ENCODE measurements around the gene FPR2.

Gene FPR2

DNA sequence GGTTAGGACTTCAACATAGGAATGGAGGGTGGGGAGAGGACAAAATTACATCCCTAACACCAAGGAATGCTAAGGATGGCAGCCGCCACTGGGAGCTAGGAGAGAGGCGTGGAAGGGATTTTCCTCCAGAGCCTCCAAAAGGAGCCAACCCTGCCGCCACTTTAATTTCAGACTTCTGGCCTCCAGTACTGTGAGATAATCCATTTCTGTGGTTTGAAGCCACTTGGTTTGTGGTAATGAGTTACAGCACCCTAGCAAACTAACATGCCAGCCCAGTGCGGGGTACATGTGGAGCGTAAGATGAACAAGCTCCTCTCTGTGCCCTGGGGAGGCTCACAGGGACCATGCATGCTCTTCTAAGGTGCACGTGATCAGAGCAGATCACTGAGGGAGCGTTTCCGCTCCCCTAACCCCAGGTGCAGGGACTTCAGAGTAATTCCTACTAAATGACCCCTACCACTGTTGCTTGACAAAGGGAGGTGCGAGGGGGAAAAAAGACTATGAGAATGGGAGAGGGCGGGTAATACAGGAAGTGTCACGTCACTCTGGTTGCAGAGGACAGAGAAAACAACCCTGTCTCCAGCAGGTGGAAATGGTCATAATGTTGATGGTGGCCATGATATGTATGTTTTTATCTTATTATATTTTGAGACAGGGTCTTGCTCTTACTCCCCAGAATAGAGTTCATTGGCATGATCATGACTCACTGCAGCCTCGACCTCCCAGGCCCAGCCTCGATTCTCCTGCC is 21.3 kb upstream of the FPR2 start:
- Histone ChIP-seq H3K27ac (ENCODE audit: poor library complexity, severe bottlenecking) (no peak overlapping the region), H3K27me3 (ENCODE audit: insufficient read depth, poor library complexity, severe bottlenecking) (peaks cover 5% of the 10 kb centered on the region), H3K4me3 (ENCODE audit: severe bottlenecking) (no peak overlapping the region), H3K9me3 (ENCODE audit: severe bottlenecking) (no peaks in the 10 kb centered on the region), H3K36me3 (ENCODE audit: low read depth) (no peaks in the 10 kb centered on the region), H3K4me1 (ENCODE audit: insufficient read depth, poor library complexity, severe bottlenecking) (no peaks in the 10 kb centered on the region)
- no peak for ATAC-seq (ENCODE audit: low read depth)
- no peak for DNase-seq (ENCODE audit: low spot score)
- TF ChIP-seq, protein P1, sequence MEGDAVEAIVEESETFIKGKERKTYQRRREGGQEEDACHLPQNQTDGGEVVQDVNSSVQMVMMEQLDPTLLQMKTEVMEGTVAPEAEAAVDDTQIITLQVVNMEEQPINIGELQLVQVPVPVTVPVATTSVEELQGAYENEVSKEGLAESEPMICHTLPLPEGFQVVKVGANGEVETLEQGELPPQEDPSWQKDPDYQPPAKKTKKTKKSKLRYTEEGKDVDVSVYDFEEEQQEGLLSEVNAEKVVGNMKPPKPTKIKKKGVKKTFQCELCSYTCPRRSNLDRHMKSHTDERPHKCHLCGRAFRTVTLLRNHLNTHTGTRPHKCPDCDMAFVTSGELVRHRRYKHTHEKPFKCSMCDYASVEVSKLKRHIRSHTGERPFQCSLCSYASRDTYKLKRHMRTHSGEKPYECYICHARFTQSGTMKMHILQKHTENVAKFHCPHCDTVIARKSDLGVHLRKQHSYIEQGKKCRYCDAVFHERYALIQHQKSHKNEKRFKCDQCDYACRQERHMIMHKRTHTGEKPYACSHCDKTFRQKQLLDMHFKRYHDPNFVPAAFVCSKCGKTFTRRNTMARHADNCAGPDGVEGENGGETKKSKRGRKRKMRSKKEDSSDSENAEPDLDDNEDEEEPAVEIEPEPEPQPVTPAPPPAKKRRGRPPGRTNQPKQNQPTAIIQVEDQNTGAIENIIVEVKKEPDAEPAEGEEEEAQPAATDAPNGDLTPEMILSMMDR (IDR thresholded peaks at IDR 0.05; ENCODE audit: poor library complexity, severe bottlenecking): no peak

DNA sequence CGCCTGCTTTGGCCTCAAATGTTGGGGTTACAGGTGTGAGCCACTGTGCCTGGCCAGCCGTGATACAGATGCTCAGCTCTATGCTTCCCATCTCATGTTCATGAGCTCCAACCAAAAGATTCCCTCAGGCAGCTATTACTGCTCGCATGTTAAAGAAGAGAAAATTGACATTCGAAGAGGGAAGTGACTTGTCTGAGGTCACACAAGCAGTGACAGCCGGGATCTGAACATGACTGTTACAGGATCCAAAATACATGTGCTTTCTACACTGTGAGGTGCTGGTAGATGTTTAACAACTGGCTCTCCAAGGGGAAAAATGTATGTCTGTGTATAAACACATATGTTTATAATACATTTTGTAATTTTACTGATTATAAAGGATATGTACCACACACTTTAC is 20.6 kb upstream of the FPR2 start:
- no peaks in the 10 kb centered on the region for H3K36me3 ChIP-seq (ENCODE audit: low read depth)
- peaks cover 5% of the 10 kb centered on the region for H3K27me3 ChIP-seq (ENCODE audit: insufficient read depth, poor library complexity, severe bottlenecking)
- ATAC-seq (ENCODE audit: low read depth) (no peak), DNase-seq (ENCODE audit: low spot score) (no peak)
- no peak overlapping the region for H3K27ac ChIP-seq (ENCODE audit: poor library complexity, severe bottlenecking)
- H3K4me3 ChIP-seq (ENCODE audit: severe bottlenecking): no peak overlapping the region
- H3K4me1 ChIP-seq (ENCODE audit: insufficient read depth, poor library complexity, severe bottlenecking): no peaks in the 10 kb centered on the region
- TF ChIP-seq, protein P1 (IDR thresholded peaks at IDR 0.05; ENCODE audit: poor library complexity, severe bottlenecking): no peak
- no peaks in the 10 kb centered on the region for H3K9me3 ChIP-seq (ENCODE audit: severe bottlenecking)

GRCh38 chr19:51742789-51743188 is 18.2 kb upstream of the FPR2 start:
- H3K4me1 ChIP-seq (ENCODE audit: insufficient read depth, poor library complexity, severe bottlenecking): no peaks in the 10 kb centered on the region
- DNase-seq (ENCODE audit: low spot score): no peak
- no peaks in the 10 kb centered on the region for H3K36me3 ChIP-seq (ENCODE audit: low read depth)
- no peak overlapping the region for H3K27ac ChIP-seq (ENCODE audit: poor library complexity, severe bottlenecking)
- ATAC-seq (ENCODE audit: low read depth): no peak
- no peaks in the 10 kb centered on the region for H3K9me3 ChIP-seq (ENCODE audit: severe bottlenecking)
- no peaks in the 10 kb centered on the region for H3K27me3 ChIP-seq (ENCODE audit: insufficient read depth, poor library complexity, severe bottlenecking)
- no peak overlapping the region for H3K4me3 ChIP-seq (ENCODE audit: severe bottlenecking)
- TF ChIP-seq, protein P1 (IDR thresholded peaks at IDR 0.05; ENCODE audit: poor library complexity, severe bottlenecking): no peak

GRCh38 chr19:51743405-51743804 is 17.6 kb upstream of the FPR2 start:
- H3K27me3 ChIP-seq (ENCODE audit: insufficient read depth, poor library complexity, severe bottlenecking): no peaks in the 10 kb centered on the region
- no peaks in the 10 kb centered on the region for H3K9me3 ChIP-seq (ENCODE audit: severe bottlenecking)
- no peak overlapping the region for H3K4me3 ChIP-seq (ENCODE audit: severe bottlenecking)
- DNase-seq (ENCODE audit: low spot score) (no peak), ATAC-seq (ENCODE audit: low read depth) (no peak)
- no peaks in the 10 kb centered on the region for H3K4me1 ChIP-seq (ENCODE audit: insufficient read depth, poor library complexity, severe bottlenecking)
- TF ChIP-seq, protein P1 (IDR thresholded peaks at IDR 0.05; ENCODE audit: poor library complexity, severe bottlenecking): no peak
- H3K27ac ChIP-seq (ENCODE audit: poor library complexity, severe bottlenecking): no peak overlapping the region
- no peaks in the 10 kb centered on the region for H3K36me3 ChIP-seq (ENCODE audit: low read depth)

- TF ChIP-seq, protein P1 (IDR thresholded peaks at IDR 0.05; ENCODE audit: poor library complexity, severe bottlenecking): no peak
- DNase-seq (ENCODE audit: low spot score): no peak
- no peaks in the 10 kb centered on the region for H3K9me3 ChIP-seq (ENCODE audit: severe bottlenecking)
- H3K27ac ChIP-seq (ENCODE audit: poor library complexity, severe bottlenecking): no peak overlapping the region
- H3K36me3 ChIP-seq (ENCODE audit: low read depth): no peaks in the 10 kb centered on the region
- H3K27me3 ChIP-seq (ENCODE audit: insufficient read depth, poor library complexity, severe bottlenecking): no peaks in the 10 kb centered on the region
- ATAC-seq (ENCODE audit: low read depth): no peak
- no peaks in the 10 kb centered on the region for H3K4me1 ChIP-seq (ENCODE audit: insufficient read depth, poor library complexity, severe bottlenecking)
- no peak overlapping the region for H3K4me3 ChIP-seq (ENCODE audit: severe bottlenecking)
Measured at GRCh38 chr19:51746731-51747130, 14.2 kb upstream of the FPR2 start.

Data from RWPE2 (cell line).